Glutamatergic neuron (in vitro differentiated cells): ENCODE results near the gene PIK3C3. TPM values are rescaled to one million over a fixed set of nuclear protein-coding genes. Genes with fewer than 3 reads are reported as not detected.

Source experiments
- DNase-seq: peaks from one replicate; pipeline ENCODE4 v3.0.0; 2022
- H3K27ac Mint-ChIP-seq: one replicate; pipeline ENCODE4 v1.8.0; 2020; ENCODE audit warnings: mild to moderate bottlenecking, mixed read lengths, inconsistent platforms; ENCODE audit not compliant: unreplicated experiment
- H3K27me3 Mint-ChIP-seq: one replicate; pipeline ENCODE4 v1.8.0; 2020; ENCODE audit warnings: mild to moderate bottlenecking, moderate library complexity, mixed read lengths, inconsistent platforms; ENCODE audit not compliant: unreplicated experiment
- H3K36me3 Mint-ChIP-seq: one replicate; pipeline ENCODE4 v1.8.0; 2020; ENCODE audit warnings: mild to moderate bottlenecking, mixed read lengths, inconsistent platforms; ENCODE audit not compliant: unreplicated experiment
- H3K4me1 Mint-ChIP-seq: one replicate; pipeline ENCODE4 v1.8.0; 2020; ENCODE audit warnings: mild to moderate bottlenecking, low read depth, mixed read lengths, inconsistent platforms; ENCODE audit not compliant: unreplicated experiment
- H3K4me3 Mint-ChIP-seq: one replicate; pipeline ENCODE4 v1.8.0; 2020; ENCODE audit warnings: mild to moderate bottlenecking, mixed read lengths, inconsistent platforms; ENCODE audit not compliant: unreplicated experiment
- H3K9me3 Mint-ChIP-seq: one replicate; pipeline ENCODE4 v1.8.0; 2020; ENCODE audit warnings: mild to moderate bottlenecking, moderate library complexity, mixed read lengths, inconsistent platforms; ENCODE audit not compliant: unreplicated experiment
- CTCF ChIP-seq: fragments of 200-600 bp; sonication (generic); IDR thresholded peaks from one replicate; pipeline ENCODE4 v1.5.0; 2021; ENCODE audit not compliant: partially characterized antibody, unreplicated experiment
- total RNA-seq: library from RNA; stranded (reverse); fragmentation: NEBNext Ultra II Directional; extraction: Animal tissue kit (Norgen Biotek cat#: 25700); gene quantifications from one replicate; pipeline ENCODE4 v1.2.1, GENCODE V29; 2021; ENCODE audit not compliant: unreplicated experiment

The PIK3C3 gene
- total RNA-seq, 1 donor from 2014 or later, result 74.6 TPM

GRCh38 chr18:41921770-41922169, 33.3 kb upstream of the PIK3C3 start:
- H3K27me3 Mint-ChIP-seq, result no peaks in the 10 kb centered on the region
- no peaks in the 10 kb centered on the region for H3K9me3 Mint-ChIP-seq
- no peak for TF ChIP-seq CTCF
- no peaks in the 10 kb centered on the region for H3K4me1 Mint-ChIP-seq
- no peak overlapping the region for H3K27ac Mint-ChIP-seq
- DNase-seq, result no peak
- no peaks in the 10 kb centered on the region for H3K36me3 Mint-ChIP-seq
- H3K4me3 Mint-ChIP-seq, result no peak overlapping the region

DNA sequence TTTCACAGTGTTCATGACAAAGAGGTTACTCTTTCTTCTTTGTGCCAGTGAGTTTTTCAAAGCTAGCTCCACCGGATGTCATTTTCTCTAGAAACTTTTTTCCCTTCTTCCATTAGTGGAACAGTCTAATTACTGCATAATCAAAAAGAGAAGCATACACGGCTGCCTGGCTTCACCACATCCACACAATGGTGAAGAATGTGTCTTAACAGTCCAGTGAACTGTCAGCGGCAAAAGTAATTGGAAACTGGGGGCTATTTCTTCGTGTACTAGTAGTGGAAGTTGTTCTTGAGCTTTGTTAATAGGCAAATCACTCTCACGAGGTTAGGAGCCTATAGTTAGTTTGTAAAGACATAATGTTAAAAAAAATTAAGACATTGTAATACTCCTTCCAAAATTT, 32.9 kb upstream of the PIK3C3 start:
- H3K4me3 Mint-ChIP-seq, result no peak overlapping the region
- H3K27me3 Mint-ChIP-seq, result no peaks in the 10 kb centered on the region
- no peak for TF ChIP-seq CTCF
- H3K9me3 Mint-ChIP-seq, result no peaks in the 10 kb centered on the region
- no peaks in the 10 kb centered on the region for H3K36me3 Mint-ChIP-seq
- no peaks in the 10 kb centered on the region for H3K4me1 Mint-ChIP-seq
- no peak for DNase-seq
- H3K27ac Mint-ChIP-seq, result no peak overlapping the region

- Mint-ChIP-seq H3K36me3 (no peaks in the 10 kb centered on the region), H3K4me3 (no peak overlapping the region), H3K4me1 (no peaks in the 10 kb centered on the region), H3K9me3 (no peaks in the 10 kb centered on the region), H3K27ac (no peak overlapping the region), H3K27me3 (no peaks in the 10 kb centered on the region)
- TF ChIP-seq CTCF, result no peak
- DNase-seq, result no peak
These were observed 32.2 kb upstream of the PIK3C3 start for GRCh38 chr18:41922841-41923240.

- Mint-ChIP-seq H3K36me3 (no peaks in the 10 kb centered on the region), H3K9me3 (no peaks in the 10 kb centered on the region), H3K27ac (no peak overlapping the region), H3K4me3 (no peak overlapping the region), H3K4me1 (no peaks in the 10 kb centered on the region), H3K27me3 (no peaks in the 10 kb centered on the region)
- no peak for TF ChIP-seq CTCF
- DNase-seq, result no peak
These were observed 31.6 kb upstream of the PIK3C3 start for GRCh38 chr18:41923446-41923845.

DNA sequence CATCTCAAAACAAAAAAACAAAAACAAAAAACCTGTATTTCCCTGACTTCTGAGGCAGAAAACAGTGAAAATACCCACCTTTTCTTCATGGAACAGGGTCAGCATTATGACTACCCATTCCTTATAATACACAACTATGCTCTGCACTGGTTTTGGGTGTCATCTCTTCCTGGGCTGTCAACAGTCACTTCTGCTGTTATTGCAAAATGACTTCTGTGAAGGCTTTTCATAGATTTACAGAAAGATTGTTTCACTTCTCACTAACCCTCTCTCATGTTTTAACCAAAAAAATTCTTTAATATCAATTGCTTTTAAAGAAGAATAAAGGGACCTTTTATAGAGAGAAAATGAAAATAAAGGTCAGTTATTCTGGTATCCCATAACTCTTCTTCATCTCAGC, 26.5 kb upstream of the PIK3C3 start:
- no peak overlapping the region for H3K4me3 Mint-ChIP-seq
- no peaks in the 10 kb centered on the region for H3K9me3 Mint-ChIP-seq
- DNase-seq, result no peak
- H3K27me3 Mint-ChIP-seq, result no peaks in the 10 kb centered on the region
- no peak for TF ChIP-seq CTCF
- H3K27ac Mint-ChIP-seq, result no peak overlapping the region
- H3K4me1 Mint-ChIP-seq, result no peaks in the 10 kb centered on the region
- H3K36me3 Mint-ChIP-seq, result peaks cover 4% of the 10 kb centered on the region
